SKM-1 treated with dmso at 0.1 percent for 144 hours (cell line): ENCODE data around the gene MYH16.
"Not testable (repeated sequence)": the region's sequence is repeated elsewhere in the genome, so short reads cannot be mapped to it uniquely, and the experiment has no call there.

Experiments
- DNase-seq: peaks from one replicate; lab custom pipeline; 2025; ENCODE audit not compliant: unreplicated experiment; lab: John Stamatoyannopoulos, UW

MYH16 gene

DNA sequence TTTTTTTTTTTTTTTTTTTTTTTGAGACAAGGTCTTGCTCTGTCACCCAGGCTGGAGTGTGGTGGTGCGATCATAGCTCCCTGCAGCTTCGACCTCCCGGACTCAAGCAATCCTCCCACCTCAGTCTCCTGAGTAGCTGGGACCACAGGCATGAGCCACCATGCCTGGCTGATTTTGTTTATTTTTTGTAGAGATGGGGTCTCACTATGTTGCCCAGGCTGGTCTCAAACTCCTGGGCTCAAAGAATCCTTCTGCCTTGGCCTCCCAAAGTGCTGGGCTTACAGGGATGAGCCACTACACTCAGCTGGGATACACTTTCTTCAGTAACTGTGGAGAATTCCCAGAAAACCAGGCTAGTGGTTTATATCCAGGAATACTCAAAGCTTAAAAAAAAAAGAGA, 78.0 kb downstream of the MYH16 start:
- not testable (repeated sequence) for DNase-seq

GRCh38 chr7:99352247-99352646, 79.6 kb downstream of the MYH16 start:
- DNase-seq, result no peak

DNA sequence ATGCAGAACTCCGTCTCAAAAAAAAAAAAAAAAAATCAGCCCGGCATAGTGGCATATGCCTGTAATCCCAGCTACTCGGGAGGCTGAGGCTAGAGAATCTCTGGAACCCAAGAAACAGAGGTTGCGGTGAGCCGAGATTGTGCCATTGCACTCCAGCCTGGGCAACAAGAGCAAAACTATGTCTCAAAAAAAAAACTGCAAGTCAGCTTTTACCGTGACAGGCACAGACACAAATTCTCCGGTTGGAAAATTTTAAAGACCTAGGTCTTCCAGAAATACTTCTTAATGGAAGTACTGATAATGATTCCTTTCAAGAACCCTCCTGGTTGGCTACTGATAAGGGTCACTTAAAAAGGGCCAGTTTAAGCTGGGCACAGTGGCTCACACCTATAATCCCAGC, 82.5 kb downstream of the MYH16 start:
- no peak for DNase-seq

DNA sequence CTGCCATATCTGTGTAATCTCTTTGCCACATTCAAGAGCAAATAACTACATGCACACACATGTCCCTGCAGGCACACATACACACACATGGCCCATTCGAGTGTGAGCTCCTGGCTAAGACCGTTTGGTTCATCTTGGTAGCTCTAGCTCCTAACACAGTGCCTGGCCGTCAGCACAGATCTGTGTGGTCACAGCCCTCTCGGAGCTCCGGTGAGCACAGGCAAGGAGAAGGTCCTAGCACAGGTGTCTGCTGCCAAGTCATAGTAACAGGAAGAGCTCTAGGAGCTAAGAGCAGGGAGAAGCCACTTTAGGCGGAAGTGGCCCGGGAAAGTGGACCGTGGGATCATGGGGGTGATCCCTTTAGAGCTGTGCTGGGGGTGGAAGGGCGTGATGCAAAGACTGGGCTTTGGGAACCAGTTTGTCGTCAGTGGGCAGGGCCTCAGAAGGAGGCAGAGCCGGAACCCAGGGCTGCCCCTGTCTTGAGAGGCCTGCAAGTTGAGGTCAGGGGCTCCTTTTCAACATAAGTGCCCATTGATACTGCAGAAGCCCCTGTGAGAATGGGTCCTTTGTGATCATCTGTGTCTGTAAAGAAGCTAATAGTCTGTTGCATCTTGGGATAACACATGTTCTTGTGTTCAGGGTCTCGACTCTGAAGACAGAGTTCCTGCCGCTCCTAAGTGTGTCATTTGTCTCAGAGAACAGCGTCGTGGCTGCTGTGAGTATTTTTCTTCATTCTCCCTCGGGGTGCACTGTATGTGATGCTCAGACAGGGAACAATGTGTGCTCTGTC, 85.3 kb downstream of the MYH16 start:
- DNase-seq, result no peak

- DNase-seq, result not testable (repeated sequence)
These were observed 85.9 kb downstream of the MYH16 start for GRCh38 chr7:99358521-99358920.

DNA sequence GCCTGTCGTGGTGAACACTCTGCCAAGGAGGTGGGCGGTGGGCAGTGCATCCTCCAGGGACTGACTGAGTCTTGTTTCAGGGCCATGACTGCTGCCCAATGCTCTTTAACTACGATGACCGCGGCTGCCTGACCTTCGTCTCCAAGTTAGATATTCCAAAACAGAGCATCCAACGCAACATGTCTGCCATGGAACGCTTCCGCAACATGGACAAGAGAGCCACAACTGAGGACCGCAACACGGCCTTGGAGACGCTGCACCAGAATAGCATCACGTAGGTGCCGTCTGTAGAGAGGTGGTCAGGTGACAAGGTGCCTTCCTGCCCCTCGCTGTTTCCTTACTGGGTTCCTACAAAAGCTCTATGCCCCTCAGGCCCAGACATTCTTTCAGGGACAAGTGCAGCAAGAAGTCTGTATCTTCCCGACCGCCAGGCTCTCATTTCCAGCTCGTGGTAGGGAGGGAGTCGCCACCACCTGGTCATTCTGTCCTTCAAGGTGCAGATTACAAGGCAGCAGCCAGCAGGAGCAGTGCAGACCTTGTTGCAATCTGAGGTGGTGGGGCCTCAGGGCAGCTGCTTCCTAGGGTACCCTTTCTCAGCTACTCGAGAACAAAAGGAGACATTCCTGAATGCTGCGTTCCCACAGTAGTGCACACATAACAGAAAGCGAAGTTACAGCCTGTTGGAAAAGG, 87.0 kb downstream of the MYH16 start:
- no peak for DNase-seq
